Fibroblast of pulmonary artery (primary cell): ENCODE results near the gene GAB2.
"Not testable (repeated sequence)": the region's sequence is repeated elsewhere in the genome, so short reads cannot be mapped to it uniquely, and the experiment has no call there.

Source experiments
- DNase-seq: peaks from one replicate; pipeline ENCODE4 v3.0.0-alpha.2; 2010; ENCODE audit warnings: low read depth
- H3K4me3 ChIP-seq: replicated peaks from 2 replicates; pipeline ENCODE4 v1.5.1; 2011; ENCODE audit warnings: low read depth, mild to moderate bottlenecking, control low read depth, low read length, moderate library complexity
- TF ChIP-seq, protein P1 (sequence below): IDR thresholded peaks from 2 replicates; pipeline ENCODE4 v1.5.1; 2011; ENCODE audit warnings: mild to moderate bottlenecking, control low read depth, low read length, inconsistent platforms; ENCODE audit errors: missing control alignments

The GAB2 gene, protein sequence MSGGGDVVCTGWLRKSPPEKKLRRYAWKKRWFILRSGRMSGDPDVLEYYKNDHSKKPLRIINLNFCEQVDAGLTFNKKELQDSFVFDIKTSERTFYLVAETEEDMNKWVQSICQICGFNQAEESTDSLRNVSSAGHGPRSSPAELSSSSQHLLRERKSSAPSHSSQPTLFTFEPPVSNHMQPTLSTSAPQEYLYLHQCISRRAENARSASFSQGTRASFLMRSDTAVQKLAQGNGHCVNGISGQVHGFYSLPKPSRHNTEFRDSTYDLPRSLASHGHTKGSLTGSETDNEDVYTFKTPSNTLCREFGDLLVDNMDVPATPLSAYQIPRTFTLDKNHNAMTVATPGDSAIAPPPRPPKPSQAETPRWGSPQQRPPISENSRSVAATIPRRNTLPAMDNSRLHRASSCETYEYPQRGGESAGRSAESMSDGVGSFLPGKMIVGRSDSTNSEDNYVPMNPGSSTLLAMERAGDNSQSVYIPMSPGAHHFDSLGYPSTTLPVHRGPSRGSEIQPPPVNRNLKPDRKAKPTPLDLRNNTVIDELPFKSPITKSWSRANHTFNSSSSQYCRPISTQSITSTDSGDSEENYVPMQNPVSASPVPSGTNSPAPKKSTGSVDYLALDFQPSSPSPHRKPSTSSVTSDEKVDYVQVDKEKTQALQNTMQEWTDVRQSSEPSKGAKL

DNA sequence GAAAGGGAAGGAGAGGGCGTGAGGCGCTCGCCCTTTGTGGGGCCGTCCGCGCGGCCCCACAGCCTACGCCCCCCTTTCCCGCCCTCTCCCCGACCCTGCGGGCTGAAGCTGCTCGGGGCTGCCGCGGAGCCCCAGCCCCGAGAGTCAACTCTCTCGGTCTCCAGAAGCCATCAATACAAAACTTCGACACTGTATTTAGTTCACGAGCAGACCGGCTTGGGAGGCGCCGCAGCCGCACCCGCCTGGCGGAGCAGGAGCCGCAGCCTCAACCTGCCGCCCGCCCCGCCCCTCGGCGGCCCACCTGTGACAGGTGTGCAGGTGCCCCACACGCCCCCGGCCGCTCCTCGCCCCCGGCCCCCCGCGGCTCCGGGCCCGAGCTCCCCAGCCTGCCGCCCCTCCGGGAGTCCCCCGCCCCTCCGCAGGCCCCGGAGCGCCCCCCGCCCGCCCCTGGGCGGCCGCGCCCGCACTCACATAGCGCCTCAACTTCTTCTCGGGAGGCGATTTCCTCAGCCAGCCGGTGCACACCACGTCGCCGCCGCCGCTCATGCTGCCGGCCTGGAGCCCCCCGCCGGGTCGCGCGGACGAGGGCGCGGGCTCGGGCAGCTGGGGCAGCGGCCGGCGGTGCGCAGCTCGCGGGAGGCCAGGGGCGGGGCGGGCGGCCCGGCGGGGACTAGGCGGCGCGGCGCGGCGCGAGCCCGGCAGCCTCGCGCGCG, at the start of gene GAB2:
GAB2 (minus strand) TSS at position 646 of the 713 bp plus-strand sequence; CDS start at position 546, 100 bp downstream.
- peak within 1 kb of the TSS; percentile 76 for H3K4me3 ChIP-seq
- TF ChIP-seq, protein P1, sequence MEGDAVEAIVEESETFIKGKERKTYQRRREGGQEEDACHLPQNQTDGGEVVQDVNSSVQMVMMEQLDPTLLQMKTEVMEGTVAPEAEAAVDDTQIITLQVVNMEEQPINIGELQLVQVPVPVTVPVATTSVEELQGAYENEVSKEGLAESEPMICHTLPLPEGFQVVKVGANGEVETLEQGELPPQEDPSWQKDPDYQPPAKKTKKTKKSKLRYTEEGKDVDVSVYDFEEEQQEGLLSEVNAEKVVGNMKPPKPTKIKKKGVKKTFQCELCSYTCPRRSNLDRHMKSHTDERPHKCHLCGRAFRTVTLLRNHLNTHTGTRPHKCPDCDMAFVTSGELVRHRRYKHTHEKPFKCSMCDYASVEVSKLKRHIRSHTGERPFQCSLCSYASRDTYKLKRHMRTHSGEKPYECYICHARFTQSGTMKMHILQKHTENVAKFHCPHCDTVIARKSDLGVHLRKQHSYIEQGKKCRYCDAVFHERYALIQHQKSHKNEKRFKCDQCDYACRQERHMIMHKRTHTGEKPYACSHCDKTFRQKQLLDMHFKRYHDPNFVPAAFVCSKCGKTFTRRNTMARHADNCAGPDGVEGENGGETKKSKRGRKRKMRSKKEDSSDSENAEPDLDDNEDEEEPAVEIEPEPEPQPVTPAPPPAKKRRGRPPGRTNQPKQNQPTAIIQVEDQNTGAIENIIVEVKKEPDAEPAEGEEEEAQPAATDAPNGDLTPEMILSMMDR = no peak
- DNase-seq = no peak

DNA sequence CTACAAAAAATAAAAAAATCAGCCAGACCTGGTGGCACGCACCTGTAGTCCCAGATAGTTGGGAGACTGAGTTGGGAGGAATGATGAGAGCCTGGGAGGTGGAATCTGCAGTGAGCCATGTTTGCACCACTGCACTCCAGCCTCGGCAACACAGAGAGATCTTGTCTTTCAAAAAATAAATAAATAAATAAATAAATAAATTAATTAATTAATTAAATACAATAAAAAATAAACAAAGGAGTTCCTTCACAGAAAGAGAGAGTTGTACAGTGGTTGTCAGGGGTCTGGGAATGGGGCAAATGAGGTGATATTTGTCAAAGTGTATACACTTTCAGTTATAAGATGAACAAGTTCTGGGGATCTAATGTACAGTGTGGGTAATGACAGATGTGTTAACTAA, 49.8 kb upstream of the GAB2 start:
- no peak for DNase-seq
- H3K4me3 ChIP-seq = no peak overlapping the region
- TF ChIP-seq, protein P1 = no peak

DNA sequence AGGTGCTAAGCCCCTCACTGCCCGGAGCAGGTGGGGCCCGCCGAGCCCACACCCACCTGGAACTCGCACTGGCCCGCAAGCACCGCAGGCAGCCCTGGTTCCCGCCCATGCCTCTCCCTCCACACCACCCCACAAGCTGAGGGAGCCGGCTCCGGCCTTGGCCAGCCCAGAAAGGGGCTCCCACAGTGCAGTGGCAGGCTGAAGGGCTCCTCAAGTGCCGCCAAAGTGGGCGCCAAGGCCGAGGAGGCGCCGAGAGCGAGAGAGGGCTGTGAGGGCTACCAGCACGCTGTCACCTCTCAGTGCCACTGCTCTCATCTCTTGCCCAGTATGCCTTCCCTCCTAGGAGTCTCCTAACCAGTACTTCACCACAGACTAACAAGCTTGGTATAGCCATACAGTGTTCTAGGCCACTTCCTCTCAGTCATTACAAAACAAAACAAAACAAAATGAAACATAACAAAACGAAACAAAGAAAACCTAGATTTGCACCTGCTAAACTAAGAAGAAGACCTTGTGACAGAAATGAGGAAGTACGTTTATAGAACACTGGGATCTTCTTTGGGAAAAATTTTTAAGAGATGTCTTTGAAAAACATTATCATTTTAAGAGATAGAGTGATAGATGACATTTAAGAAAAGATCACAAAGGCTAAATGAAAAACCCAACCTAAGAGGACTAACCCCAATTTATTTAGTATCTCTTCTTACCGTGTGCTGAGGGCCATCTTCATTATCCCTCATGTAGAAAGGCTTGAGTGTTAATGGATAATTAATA, 47.7 kb upstream of the GAB2 start:
- H3K4me3 ChIP-seq = no peak overlapping the region
- TF ChIP-seq, protein P1 = no peak
- no peak for DNase-seq

DNA sequence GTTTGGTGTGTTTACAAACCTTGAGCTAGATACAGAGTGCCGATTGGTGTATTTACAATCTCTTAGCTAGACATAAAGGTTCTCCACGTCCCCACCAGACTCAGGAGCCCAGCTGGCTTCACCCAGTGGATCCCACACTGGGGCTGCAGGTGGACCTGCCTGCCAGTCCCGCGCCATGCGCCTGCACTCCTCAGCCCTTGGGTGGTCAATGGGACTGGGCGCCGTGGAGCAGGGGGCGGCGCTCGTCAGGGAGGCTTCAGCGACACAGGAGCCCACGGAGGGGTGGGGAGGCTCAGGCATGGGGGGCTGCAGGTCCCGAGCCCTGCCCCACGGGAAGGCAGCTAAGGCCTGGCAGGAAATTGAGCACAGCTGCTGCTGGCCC, 47.2 kb upstream of the GAB2 start:
- H3K4me3 ChIP-seq, DNase-seq: not testable (repeated sequence)

DNA sequence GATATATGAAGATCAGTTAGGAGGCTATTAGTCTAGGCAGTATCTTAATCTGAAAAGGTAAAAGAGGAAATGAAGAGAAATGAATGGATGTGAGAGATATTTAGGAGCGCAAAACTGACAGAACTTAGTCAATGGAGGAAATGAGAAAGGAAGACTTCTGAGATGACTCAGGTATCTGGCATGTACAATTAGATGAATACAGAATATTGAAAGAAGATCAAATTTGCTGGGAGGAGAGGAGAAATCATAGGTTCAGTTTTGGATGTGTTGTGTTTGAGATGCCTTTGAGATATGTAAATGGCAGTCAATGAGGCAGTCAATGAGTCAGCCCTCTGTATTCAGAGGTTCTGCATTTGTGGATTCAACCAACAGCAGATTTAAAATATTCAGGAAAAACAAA, 42.9 kb upstream of the GAB2 start:
- peak; percentile 16 for DNase-seq
- TF ChIP-seq, protein P1 = no peak
- no peak overlapping the region for H3K4me3 ChIP-seq

DNA sequence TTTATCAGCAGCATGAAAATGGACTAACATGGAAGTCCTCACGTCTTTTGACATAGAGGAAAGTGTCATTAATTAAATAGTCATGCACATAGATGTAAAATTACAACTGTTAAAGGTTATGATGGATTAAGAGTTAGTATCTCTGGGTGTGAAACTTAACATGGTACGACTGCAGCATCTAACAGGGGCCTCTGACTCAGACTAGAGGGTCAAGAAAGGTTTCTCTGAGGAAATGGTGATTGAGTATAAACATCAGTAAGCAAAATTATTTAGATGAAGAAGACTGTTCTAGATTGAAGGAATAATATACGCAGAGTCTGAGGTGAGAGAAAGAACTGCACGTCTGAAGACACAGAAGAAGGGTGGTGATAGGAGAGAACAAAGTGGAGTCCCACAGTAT, 42.1 kb upstream of the GAB2 start:
- TF ChIP-seq, protein P1 = no peak
- no peak for DNase-seq
- H3K4me3 ChIP-seq = no peak overlapping the region
